GM12878 (cell line): ENCODE measurements around the gene ATG5. TPM values are rescaled to one million over a fixed set of nuclear protein-coding genes. Genes with fewer than 3 reads are reported as not detected.
A peak's percentile ranks its signal among the peaks of the same experiment; 100 is the strongest.

ENCODE experiments used
- ATAC-seq: fragments of 200-7000 bp; cut with Tn5 transposase; 3 replicates; pipeline ENCODE4 v1.9.1; 2020; ENCODE audit warnings: mild to moderate bottlenecking, moderate library complexity
- BruUV-seq: library from RNA; stranded (reverse); fragments of 400-500 nt; replicated peaks from 2 replicates; lab custom pipeline; 2021; lab: Mats Ljungman, UMichigan
- CTCF ChIA-PET: fragments of 300-600 bp; sonication (Branson Sonifier 250); formaldehyde crosslinking; extraction: SDS; loops from one replicate; lab custom pipeline; 2021; ENCODE audit warnings: inconsistent platforms; lab: Yijun Ruan, JAX
- POLR2A ChIA-PET: fragments of 350-600 bp; formaldehyde crosslinking; extraction: SDS; loops from one replicate; lab custom pipeline; 2021; ENCODE audit warnings: inconsistent platforms; lab: Charles Lee
- RAD21 ChIA-PET: fragments of 300-600 bp; sonication (Branson Sonifier 250); formaldehyde crosslinking; loops from one replicate; lab custom pipeline; 2023; ENCODE audit warnings: antibody characterized with exemption; ENCODE audit not compliant: unreplicated experiment; lab: Charles Lee
- SMC1A ChIA-PET: fragments of 300-600 bp; sonication (Branson Sonifier 250); formaldehyde crosslinking; loops from one replicate; lab custom pipeline; 2023; ENCODE audit not compliant: unreplicated experiment, uncharacterized antibody; lab: Charles Lee
- DNase-seq: peaks from one replicate; pipeline ENCODE4 v3.0.0-alpha.2; 2011; ENCODE audit warnings: low read depth, low spot score
- FAIRE-seq: peaks from 3 replicates; lab custom pipeline; 2011; peaks lifted over from hg19 to GRCh38; lab: Jason Lieb, UNC
- H2AFZ ChIP-seq: 2 replicates; pipeline ENCODE4 v1.6.0; 2011; ENCODE audit warnings: low read depth, low read length, control low read depth; ENCODE audit not compliant: control insufficient read depth
- H3K27ac ChIP-seq: 2 replicates; pipeline ENCODE4 v1.5.1; 2011; ENCODE audit warnings: control low read depth; ENCODE audit not compliant: control insufficient read depth, insufficient read depth
- H3K27me3 ChIP-seq, 2 experiments: replicated peaks in 1 of 2; 2 replicates each; pipeline versions ENCODE4 v1.6.0 to v1.6.1; 2011; ENCODE audit warnings: low read length in 1 of 2; ENCODE audit not compliant: control insufficient read depth in 2 of 2, insufficient read depth in 2 of 2
- H3K36me3 ChIP-seq, 2 experiments: 2 replicates each; pipeline ENCODE4 v1.5.1; 2011; ENCODE audit warnings: low read length in 1 of 2; ENCODE audit not compliant: control insufficient read depth in 2 of 2, insufficient read depth in 2 of 2
- H3K4me1 ChIP-seq: 2 replicates; pipeline ENCODE4 v1.6.1; 2011; ENCODE audit warnings: mild to moderate bottlenecking, low read length, moderate library complexity, mixed read lengths; ENCODE audit not compliant: control insufficient read depth, insufficient read depth
- H3K4me2 ChIP-seq: 2 replicates; pipeline ENCODE4 v1.6.0; 2011; ENCODE audit warnings: control low read depth; ENCODE audit not compliant: control insufficient read depth, insufficient read depth
- H3K4me3 ChIP-seq: fragments of 200-600 bp; sonication (generic); 2 replicates; pipeline ENCODE4 v1.5.1; 2016
- H3K79me2 ChIP-seq: 2 replicates; pipeline ENCODE4 v1.6.0; 2011; ENCODE audit warnings: low read length; ENCODE audit not compliant: control insufficient read depth, insufficient read depth
- H3K9ac ChIP-seq: 2 replicates; pipeline ENCODE4 v1.8.0; 2011; ENCODE audit warnings: low read length, control low read depth, mixed read lengths; ENCODE audit not compliant: control insufficient read depth, insufficient read depth
- H3K9me3 ChIP-seq: replicated peaks from 3 replicates; pipeline ENCODE4 v1.5.1; 2011; ENCODE audit warnings: mild to moderate bottlenecking, low read length; ENCODE audit not compliant: control insufficient read depth, insufficient read depth
- H4K20me1 ChIP-seq: 2 replicates; pipeline ENCODE4 v1.6.0; 2011; ENCODE audit not compliant: control insufficient read depth, insufficient read depth
- BCL3 ChIP-seq: IDR thresholded peaks from 2 replicates; pipeline ENCODE4 v1.6.1; 2011; ENCODE audit warnings: borderline replicate concordance, low read depth, mild to moderate bottlenecking, moderate library complexity, low read length; ENCODE audit not compliant: insufficient read depth, poor library complexity, severe bottlenecking
- CEBPB ChIP-seq, 2 experiments: fragments of 150-350 bp in 1 of 2; IDR thresholded peaks; 2 replicates each; pipeline ENCODE4 v1.6.1; 2012 to 2014; ENCODE audit warnings: low read depth in 2 of 2, low read length in 2 of 2, borderline replicate concordance in 1 of 2, inconsistent platforms in 1 of 2
- CREB1 ChIP-seq: IDR thresholded peaks from 2 replicates; pipeline ENCODE4 v1.6.1; 2012; ENCODE audit warnings: low read depth, mild to moderate bottlenecking, inconsistent platforms
- DPF2 ChIP-seq: fragments of 450-650 bp; IDR thresholded peaks from 2 replicates; pipeline ENCODE4 v1.6.1; 2017; ENCODE audit warnings: mild to moderate bottlenecking
- EED ChIP-seq: sonication (generic); IDR thresholded peaks from 2 replicates; pipeline ENCODE4 v1.6.1; 2016; ENCODE audit warnings: antibody characterized with exemption, low read depth
- HDGF ChIP-seq: fragments of 450-650 bp; IDR thresholded peaks from 2 replicates; pipeline ENCODE4 v1.6.1; 2016; ENCODE audit warnings: antibody characterized with exemption
- IKZF2 ChIP-seq, 2 experiments: fragments of 450-650 bp; IDR thresholded peaks; 2 replicates each; pipeline ENCODE4 v1.6.1; 2017; ENCODE audit warnings: mild to moderate bottlenecking in 2 of 2, moderate library complexity in 2 of 2
- KDM1A ChIP-seq: fragments of 200-600 bp; sonication (generic); IDR thresholded peaks from 2 replicates; pipeline ENCODE4 v1.6.1; 2016; ENCODE audit warnings: borderline replicate concordance
- MTA2 ChIP-seq: fragments of 450-650 bp; IDR thresholded peaks from 2 replicates; pipeline ENCODE4 v1.6.1; 2016; ENCODE audit warnings: low read depth, mild to moderate bottlenecking, moderate library complexity
- NFIC ChIP-seq: IDR thresholded peaks from 2 replicates; pipeline ENCODE4 v1.6.1; 2012; ENCODE audit warnings: low read depth, mild to moderate bottlenecking, inconsistent platforms, low read length, moderate library complexity
- NR2F1 ChIP-seq: fragments of 450-650 bp; conservative IDR thresholded peaks from 2 replicates; pipeline ENCODE4 v1.6.1; 2017; ENCODE audit warnings: mild to moderate bottlenecking
- RAD51 ChIP-seq: fragments of 450-650 bp; IDR thresholded peaks from 2 replicates; pipeline ENCODE4 v1.6.1; 2016; ENCODE audit warnings: moderate library complexity, mild to moderate bottlenecking, inconsistent platforms
- SPI1 ChIP-seq: IDR thresholded peaks from 2 replicates; pipeline ENCODE4 v1.6.1; 2011; ENCODE audit warnings: low read depth, mild to moderate bottlenecking, low read length, moderate library complexity, borderline replicate concordance; ENCODE audit not compliant: insufficient read depth
- TARDBP ChIP-seq: IDR thresholded peaks from 2 replicates; pipeline ENCODE4 v1.6.1; 2016; ENCODE audit warnings: borderline replicate concordance
- TCF3 ChIP-seq: IDR thresholded peaks from 2 replicates; pipeline ENCODE4 v1.6.1; 2012; ENCODE audit warnings: low read depth, mild to moderate bottlenecking, low read length, borderline replicate concordance; ENCODE audit not compliant: insufficient read depth
- YY1 ChIP-seq: IDR thresholded peaks from 2 replicates; pipeline ENCODE4 v1.6.1; 2011; ENCODE audit warnings: low read depth, mild to moderate bottlenecking, low read length
- ZNF384 ChIP-seq: IDR thresholded peaks from 2 replicates; pipeline ENCODE4 v1.6.1; 2012; ENCODE audit warnings: low read depth, mild to moderate bottlenecking, low read length, improper control_type of control experiment, borderline replicate concordance
- ZSCAN29 ChIP-seq: fragments of 450-650 bp; IDR thresholded peaks from 2 replicates; pipeline ENCODE4 v1.6.1; 2017; ENCODE audit warnings: mild to moderate bottlenecking, moderate library complexity
- ZZZ3 ChIP-seq: IDR thresholded peaks from 2 replicates; pipeline ENCODE4 v1.6.1; 2011; ENCODE audit warnings: low read depth; ENCODE audit not compliant: control insufficient read depth, insufficient read length
- WGBS: methylation state at CpG from one replicate; pipeline ENCODE4 v1.1.6; 2016; ENCODE audit warnings: low lambda C conversion rate; ENCODE audit not compliant: insufficient replicate concordance, insufficient coverage; ENCODE audit errors: missing lambda C conversion rate; 5-methylcytosine and 5-hydroxymethylcytosine counted together
- in situ Hi-C: fragments of 300-500 bp; cut with MboI; formaldehyde crosslinking; loops from 9 replicates; pipeline ENCODE4 v1.14.3; 2018; ENCODE audit warnings: mixed read lengths
- intact Hi-C: fragments of 100-400 bp; cut with micrococcal nuclease; formaldehyde crosslinking; loops from one replicate; pipeline ENCODE4 v1.14.2; 2022; ENCODE audit not compliant: unreplicated experiment
- polyA plus RNA-seq, 11 experiments: library from polyadenylated mRNA; depleted of rRNA in 4 of 11; unstranded in 6 of 11; stranded (reverse) in 5 of 11; fragments of >200 nt; fragmentation: Nextera tagmentation in 4 of 11; fragmentation: Illumina TruSeq in 1 of 11; extraction: Ambion mirVana in 4 of 11; extraction: Trizol in 1 of 11; gene quantifications; 1 replicate in 1 of 11; 2 replicates in 10 of 11; pipeline versions ENCODE4 v1.2.1 to v1.2.3, GENCODE V29; 2011 to 2016; ENCODE audit warnings: inconsistent platforms in 2 of 11, missing spikeins in 2 of 11, low read depth in 1 of 11
- total RNA-seq, 4 experiments: library from RNA; depleted of rRNA in 3 of 4; stranded (reverse); fragments of >200 nt in 3 of 4; fragmentation: Illumina TruSeq in 1 of 4; extraction: Trizol in 1 of 4; gene quantifications; 2 replicates each; pipeline versions ENCODE4 v1.2.1 to v1.2.3, GENCODE V29; 2013 to 2021
- TF ChIP-seq, protein P1 (sequence below): IDR thresholded peaks from 2 replicates; pipeline ENCODE4 v1.6.1; 2011; ENCODE audit warnings: borderline replicate concordance, low read depth, mild to moderate bottlenecking, moderate library complexity, mixed read lengths, low read length; ENCODE audit not compliant: insufficient read depth; ENCODE audit errors: extremely low read length
- TF ChIP-seq, protein P2 (sequence below): fragments of 450-650 bp; IDR thresholded peaks from 2 replicates; pipeline ENCODE4 v1.6.1; 2017; ENCODE audit warnings: low read depth, mild to moderate bottlenecking, moderate library complexity

The ATG5 gene
- total and polyA plus RNA-seq, 10 of the 15 experiments (the other 5 are each of a cell fraction or from before 2014, with no cell fraction given) = 12.9 to 51.8 (median 23.9) TPM

GRCh38 chr6:106145741-106146227, 179.8 kb downstream of the ATG5 start:
- Histone ChIP-seq H3K27me3 (no peaks in the 10 kb centered on the region), H3K4me3 (no peak overlapping the region; the same call in 1 of the 2 replicates), H3K4me1 (peaks cover 55% of the 10 kb centered on the region), H3K79me2 (no peaks in the 10 kb centered on the region), H3K27ac (peak overlapping the region; percentile 62), H2AFZ (no peak overlapping the region), H3K36me3 (no peaks in the 10 kb centered on the region), H3K9me3 (no peaks in the 10 kb centered on the region), H4K20me1 (no peaks in the 10 kb centered on the region), H3K9ac (no peak overlapping the region), H3K4me2 (peak overlapping the region; percentile 69)
- DNase-seq (peak; percentile 66), FAIRE-seq (no peak), ATAC-seq (peak; percentile 46)
- in situ Hi-C loops (no loop called here), intact Hi-C loops (loop anchor here (1.0 to 2.0 kb wide), 3 partner anchors 19 to 43 kb away; no protein-coding TSS in a partner anchor)
- ChIA-PET CTCF (interaction anchor here (0.9 to 3.2 kb wide), 8 partner anchors 8 to 78 kb away, joined by 3 to 27 read pairs (median 4); no protein-coding TSS in a partner anchor), SMC1A (interaction anchor here (0.7 to 18.2 kb wide), 19 partner anchors 10 to 352 kb away, joined by 3 to 217 read pairs (median 4); partner anchors contain the start of gene PRDM1), POLR2A (interaction anchor here (0.6 to 1.5 kb wide), 4 partner anchors 9 to 53 kb away, joined by 3 to 9 read pairs (median 4); no protein-coding TSS in a partner anchor), RAD21 (interaction anchor here (1.0 to 8.7 kb wide), 6 partner anchors 20 to 77 kb away, joined by 3 to 90 read pairs (median 8); no protein-coding TSS in a partner anchor)
- no TSS peak for BruUV-seq
- WGBS = under 1% methylated on average over 7 of the region's 7 CpGs
- TF ChIP-seq, protein P1, sequence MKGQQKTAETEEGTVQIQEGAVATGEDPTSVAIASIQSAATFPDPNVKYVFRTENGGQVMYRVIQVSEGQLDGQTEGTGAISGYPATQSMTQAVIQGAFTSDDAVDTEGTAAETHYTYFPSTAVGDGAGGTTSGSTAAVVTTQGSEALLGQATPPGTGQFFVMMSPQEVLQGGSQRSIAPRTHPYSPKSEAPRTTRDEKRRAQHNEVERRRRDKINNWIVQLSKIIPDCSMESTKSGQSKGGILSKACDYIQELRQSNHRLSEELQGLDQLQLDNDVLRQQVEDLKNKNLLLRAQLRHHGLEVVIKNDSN = no peak
- TF ChIP-seq EED = peak; percentile 73
- no peak for TF ChIP-seq SPI1
- TF ChIP-seq KDM1A = no peak
- no peak for TF ChIP-seq BCL3
- peak in 1 of 2 experiments; percentile 65; a peak in 2 of 4 replicates for TF ChIP-seq IKZF2 (IDR thresholded peaks at IDR 0.05)
- TF ChIP-seq RAD51 = no peak
- TF ChIP-seq ZSCAN29 = no peak
- peak; percentile 34; the same call in 1 of the 2 replicates for TF ChIP-seq NFIC
- no peak for TF ChIP-seq ZZZ3
- TF ChIP-seq ZNF384 = no peak
- 0 out of 2 replicates have a peak, but pooled peaks have one; percentile 38 for TF ChIP-seq CREB1
- TF ChIP-seq TCF3 = peak; percentile 49; the same call in 1 of the 2 replicates
- no peak for TF ChIP-seq HDGF
- TF ChIP-seq MTA2 = peak; percentile 25; the same call in 1 of the 2 replicates
- TF ChIP-seq CEBPB (IDR thresholded peaks at IDR 0.05; ENCODE audit: borderline replicate concordance in 1 of 2, low read depth in 2 of 2, low read length in 2 of 2) = no peak
- TF ChIP-seq DPF2 = peak; percentile 34; the same call in 1 of the 2 replicates
- TF ChIP-seq, protein P2, sequence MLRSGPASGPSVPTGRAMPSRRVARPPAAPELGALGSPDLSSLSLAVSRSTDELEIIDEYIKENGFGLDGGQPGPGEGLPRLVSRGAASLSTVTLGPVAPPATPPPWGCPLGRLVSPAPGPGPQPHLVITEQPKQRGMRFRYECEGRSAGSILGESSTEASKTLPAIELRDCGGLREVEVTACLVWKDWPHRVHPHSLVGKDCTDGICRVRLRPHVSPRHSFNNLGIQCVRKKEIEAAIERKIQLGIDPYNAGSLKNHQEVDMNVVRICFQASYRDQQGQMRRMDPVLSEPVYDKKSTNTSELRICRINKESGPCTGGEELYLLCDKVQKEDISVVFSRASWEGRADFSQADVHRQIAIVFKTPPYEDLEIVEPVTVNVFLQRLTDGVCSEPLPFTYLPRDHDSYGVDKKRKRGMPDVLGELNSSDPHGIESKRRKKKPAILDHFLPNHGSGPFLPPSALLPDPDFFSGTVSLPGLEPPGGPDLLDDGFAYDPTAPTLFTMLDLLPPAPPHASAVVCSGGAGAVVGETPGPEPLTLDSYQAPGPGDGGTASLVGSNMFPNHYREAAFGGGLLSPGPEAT = 0 out of 2 replicates have a peak, but pooled peaks have one; percentile 38
- no peak for TF ChIP-seq TARDBP
- no peak for TF ChIP-seq YY1
- peak; percentile 51; the same call in 1 of the 2 replicates for TF ChIP-seq NR2F1
